SJCRH30 (cell line): Measurements from ENCODE around the gene SMARCAL1. TPM values are rescaled to one million over a fixed set of nuclear protein-coding genes. Genes with fewer than 3 reads are reported as not detected.

ENCODE experiments used
- DNase-seq, 2 experiments: peaks; one replicate each; pipeline ENCODE4 v3.0.0-alpha.2; 2015 to 2020
- H3K27ac ChIP-seq: fragments of 250-450 bp; sonication (Bioruptor Pico); 2 replicates; pipeline ENCODE4 v1.5.1; 2020; ENCODE audit warnings: mild to moderate bottlenecking, moderate library complexity
- H3K27me3 ChIP-seq: fragments of 250-450 bp; sonication (Bioruptor Pico); 2 replicates; pipeline ENCODE4 v1.5.1; 2020; ENCODE audit warnings: mild to moderate bottlenecking, moderate library complexity
- H3K36me3 ChIP-seq: fragments of 250-450 bp; sonication (Bioruptor Pico); 2 replicates; pipeline ENCODE4 v1.5.1; 2020; ENCODE audit warnings: mild to moderate bottlenecking, moderate library complexity
- H3K4me1 ChIP-seq: fragments of 250-450 bp; sonication (Bioruptor Pico); 2 replicates; pipeline ENCODE4 v1.5.1; 2020; ENCODE audit warnings: mild to moderate bottlenecking, moderate library complexity
- H3K4me3 ChIP-seq: fragments of 250-450 bp; sonication (Bioruptor Pico); 2 replicates; pipeline ENCODE4 v1.5.1; 2020; ENCODE audit warnings: mild to moderate bottlenecking, moderate library complexity
- H3K9me3 ChIP-seq: fragments of 250-450 bp; sonication (Bioruptor Pico); replicated peaks from 2 replicates; pipeline ENCODE4 v1.5.1; 2020; ENCODE audit warnings: mild to moderate bottlenecking, moderate library complexity
- total RNA-seq: library from RNA; depleted of rRNA; stranded (reverse); fragments of >200 nt; shearing (Covaris generic); gene quantifications from 2 replicates; pipeline ENCODE4 v1.2.3, GENCODE V29; 2014

SMARCAL1 gene
- total RNA-seq, 1 experiment from 2014 or later: 8.8 TPM

DNA sequence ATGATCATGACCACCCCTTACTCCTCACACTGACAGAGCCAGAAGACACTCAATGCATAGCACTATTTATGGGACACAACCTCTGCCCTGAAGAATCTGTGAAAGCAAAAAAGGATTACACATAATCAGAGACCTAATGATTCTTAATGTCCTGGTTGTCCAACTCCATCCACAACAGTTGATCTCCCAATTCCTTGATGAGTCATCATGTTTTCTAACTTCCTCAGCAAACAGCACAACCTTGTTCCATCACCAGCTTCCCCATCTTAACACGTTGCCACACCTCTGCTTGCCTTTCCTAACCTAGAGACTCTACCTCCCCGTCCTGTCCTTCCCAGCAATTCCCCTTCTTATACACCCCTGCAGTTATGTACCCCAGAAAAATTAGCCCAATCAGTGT is 26.8 kb upstream of the SMARCAL1 start:
- H3K36me3 ChIP-seq: no peaks in the 10 kb centered on the region
- H3K9me3 ChIP-seq: no peaks in the 10 kb centered on the region
- no peak for DNase-seq
- no peaks in the 10 kb centered on the region for H3K27me3 ChIP-seq
- H3K27ac ChIP-seq: no peak overlapping the region
- no peak overlapping the region for H3K4me3 ChIP-seq
- no peaks in the 10 kb centered on the region for H3K4me1 ChIP-seq

GRCh38 chr2:216387262-216387661 is 25.0 kb upstream of the SMARCAL1 start:
- Histone ChIP-seq H3K27me3 (no peaks in the 10 kb centered on the region), H3K4me3 (no peak overlapping the region), H3K4me1 (no peaks in the 10 kb centered on the region), H3K27ac (no peak overlapping the region), H3K9me3 (no peaks in the 10 kb centered on the region), H3K36me3 (no peaks in the 10 kb centered on the region)
- no peak for DNase-seq

DNA sequence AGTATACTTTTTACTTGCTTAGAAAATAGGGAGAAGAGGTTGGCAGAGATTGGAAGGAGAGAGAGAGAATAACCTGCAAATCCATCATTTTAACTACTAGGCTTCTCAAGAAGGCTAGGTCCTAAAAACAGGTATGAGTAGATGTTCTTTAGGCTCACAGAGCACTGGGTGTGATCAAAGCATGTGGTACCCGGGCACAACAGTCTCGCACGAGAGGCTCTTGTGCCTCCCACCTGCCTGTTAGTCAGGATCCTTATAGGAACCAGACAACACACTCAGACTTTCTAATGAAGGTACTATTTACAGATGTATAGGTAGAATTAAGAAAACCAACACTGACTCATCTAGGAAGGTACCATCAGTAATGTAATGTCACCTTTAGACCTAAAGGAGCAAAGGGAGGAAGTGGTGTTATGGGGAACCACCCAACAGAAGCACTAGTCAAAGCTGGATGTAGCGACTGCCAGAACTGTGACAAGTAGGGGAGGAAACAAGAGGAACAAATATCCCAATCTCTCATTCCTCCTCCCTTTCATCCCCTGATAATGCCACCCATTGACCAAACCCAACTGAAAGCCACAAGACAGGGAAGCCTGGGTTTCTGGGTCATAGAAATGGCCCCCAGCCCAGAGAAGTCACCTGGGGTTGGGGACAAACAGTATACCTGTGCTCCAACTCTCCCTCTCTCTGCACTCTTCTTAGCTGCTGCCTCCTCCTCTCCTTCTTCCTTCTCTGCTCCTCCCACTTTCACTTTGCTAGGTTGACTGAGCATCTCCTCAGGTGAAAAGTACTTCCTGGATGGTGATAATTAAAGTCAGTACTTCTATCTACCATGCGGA is 24.0 kb upstream of the SMARCAL1 start:
- no peaks in the 10 kb centered on the region for H3K9me3 ChIP-seq
- H3K4me1 ChIP-seq: no peaks in the 10 kb centered on the region
- no peak for DNase-seq
- no peaks in the 10 kb centered on the region for H3K36me3 ChIP-seq
- no peaks in the 10 kb centered on the region for H3K27me3 ChIP-seq
- no peak overlapping the region for H3K4me3 ChIP-seq
- no peak overlapping the region for H3K27ac ChIP-seq

DNA sequence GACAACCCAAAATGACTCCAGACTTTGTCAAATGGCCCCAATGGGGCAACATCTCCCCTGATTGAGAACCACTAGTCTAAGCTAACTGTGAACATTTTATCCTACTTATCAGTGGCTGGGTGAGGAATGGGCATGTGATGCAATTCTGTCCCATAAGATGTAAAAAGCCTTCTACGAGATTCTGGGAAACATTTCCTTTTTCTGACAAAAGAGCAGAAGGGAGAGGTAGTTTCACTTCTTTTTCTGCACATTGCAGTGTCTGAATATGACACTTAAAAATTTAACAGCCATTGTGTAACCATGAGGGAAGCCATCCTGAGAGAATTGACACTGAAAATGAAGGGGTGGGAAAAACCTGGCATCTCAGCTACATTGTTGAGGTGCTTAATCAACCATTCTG is 22.7 kb upstream of the SMARCAL1 start:
- DNase-seq: no peak
- Histone ChIP-seq H3K36me3 (no peaks in the 10 kb centered on the region), H3K4me1 (no peaks in the 10 kb centered on the region), H3K27me3 (no peaks in the 10 kb centered on the region), H3K4me3 (no peak overlapping the region), H3K9me3 (no peaks in the 10 kb centered on the region), H3K27ac (no peak overlapping the region)

- H3K4me1 ChIP-seq: no peaks in the 10 kb centered on the region
- no peaks in the 10 kb centered on the region for H3K36me3 ChIP-seq
- no peak overlapping the region for H3K27ac ChIP-seq
- DNase-seq: peak in 1 of 2 experiments; percentile 27
- no peaks in the 10 kb centered on the region for H3K9me3 ChIP-seq
- no peak overlapping the region for H3K4me3 ChIP-seq
- no peaks in the 10 kb centered on the region for H3K27me3 ChIP-seq
Measured at GRCh38 chr2:216391401-216391800, 20.9 kb upstream of the SMARCAL1 start.

- no peak for DNase-seq
- H3K9me3 ChIP-seq: no peaks in the 10 kb centered on the region
- no peaks in the 10 kb centered on the region for H3K36me3 ChIP-seq
- no peaks in the 10 kb centered on the region for H3K4me1 ChIP-seq
- H3K4me3 ChIP-seq: no peak overlapping the region
- no peaks in the 10 kb centered on the region for H3K27me3 ChIP-seq
- no peak overlapping the region for H3K27ac ChIP-seq
Measured at GRCh38 chr2:216392018-216392562, 20.2 kb upstream of the SMARCAL1 start.

DNA sequence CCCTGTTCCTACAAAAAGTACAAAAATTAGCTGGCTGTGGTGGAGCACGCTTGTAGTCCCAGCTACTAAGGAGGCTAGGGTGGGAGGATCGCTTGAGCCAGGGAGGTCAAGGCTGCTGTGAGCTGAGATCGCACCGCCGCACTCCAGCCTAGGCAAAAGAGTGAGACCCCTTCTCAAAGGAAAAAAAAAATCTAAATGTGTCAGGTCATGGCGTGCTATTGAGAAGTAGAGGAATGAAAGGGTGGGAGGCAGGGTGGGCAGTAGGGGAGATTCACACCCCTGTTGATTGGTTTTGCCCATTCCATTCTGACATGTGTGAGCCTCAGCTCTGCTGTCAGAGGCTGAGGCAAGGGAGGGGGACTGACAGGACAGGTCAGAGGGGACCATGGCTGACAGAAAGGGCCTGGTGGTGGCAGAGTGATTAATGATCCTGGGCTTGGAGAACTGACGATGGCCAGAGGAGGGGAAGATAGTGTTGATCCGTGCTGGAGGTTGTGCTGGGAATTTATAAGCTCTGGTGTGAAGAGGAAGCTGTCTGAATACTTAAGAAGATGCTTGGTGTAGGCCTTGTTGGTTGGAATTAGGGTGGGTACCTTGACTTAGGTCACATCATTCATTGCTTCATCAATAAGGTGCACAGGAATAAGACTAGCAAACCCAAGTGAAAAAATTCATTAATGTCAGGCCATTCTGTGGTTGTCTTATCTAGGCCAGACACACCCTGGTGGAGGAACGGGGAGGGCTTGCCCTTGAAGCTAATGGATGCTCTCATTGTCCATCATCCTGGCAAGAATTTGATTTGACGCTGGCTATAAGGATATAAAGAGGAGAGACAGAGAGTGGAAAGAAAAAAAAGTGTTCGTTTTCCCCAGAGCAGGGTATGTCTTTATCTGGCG is 19.1 kb upstream of the SMARCAL1 start:
- no peaks in the 10 kb centered on the region for H3K4me1 ChIP-seq
- H3K9me3 ChIP-seq: no peaks in the 10 kb centered on the region
- H3K27me3 ChIP-seq: no peaks in the 10 kb centered on the region
- no peak for DNase-seq
- H3K4me3 ChIP-seq: no peak overlapping the region
- no peaks in the 10 kb centered on the region for H3K36me3 ChIP-seq
- no peak overlapping the region for H3K27ac ChIP-seq

GRCh38 chr2:216394881-216395280 is 17.4 kb upstream of the SMARCAL1 start:
- Histone ChIP-seq H3K9me3 (no peaks in the 10 kb centered on the region), H3K27me3 (no peaks in the 10 kb centered on the region), H3K27ac (no peak overlapping the region), H3K4me3 (no peak overlapping the region), H3K4me1 (no peaks in the 10 kb centered on the region), H3K36me3 (no peaks in the 10 kb centered on the region)
- no peak for DNase-seq

- H3K36me3 ChIP-seq: no peaks in the 10 kb centered on the region
Measured at GRCh38 chr2:216399621-216400020, 12.7 kb upstream of the SMARCAL1 start.

DNA sequence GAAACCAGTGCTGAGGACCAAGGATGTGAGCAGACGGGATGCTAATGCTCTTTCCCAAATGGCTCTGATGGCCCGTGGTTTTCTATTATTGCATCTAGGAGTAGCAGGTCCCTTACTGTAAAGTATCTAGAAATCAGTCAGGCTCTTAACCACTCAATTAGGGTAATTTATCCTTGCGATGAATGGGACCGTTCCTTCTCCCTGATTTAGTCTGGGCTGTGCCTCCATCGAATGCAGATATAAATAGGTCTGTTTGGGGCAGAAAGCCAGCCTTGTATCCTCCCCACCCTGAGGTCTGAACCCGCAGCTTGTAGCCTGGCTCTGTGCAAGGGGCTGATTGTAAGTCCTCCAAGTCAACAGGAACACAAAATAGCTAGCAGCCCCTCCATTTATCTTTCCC is 9.5 kb upstream of the SMARCAL1 start:
- H3K36me3 ChIP-seq: no peaks in the 10 kb centered on the region
- no peak overlapping the region for H3K4me3 ChIP-seq
- no peaks in the 10 kb centered on the region for H3K9me3 ChIP-seq
- H3K4me1 ChIP-seq: no peaks in the 10 kb centered on the region
- H3K27me3 ChIP-seq: 0 out of 2 replicates have a peak, but pooled peaks cover 3% of the 10 kb centered on the region
- DNase-seq: no peak
- no peak overlapping the region for H3K27ac ChIP-seq

More at GRCh38 chr2:216399621-216400020, 12.7 kb upstream of the SMARCAL1 start:
- Histone ChIP-seq H3K9me3 (no peaks in the 10 kb centered on the region), H3K4me1 (no peaks in the 10 kb centered on the region), H3K27ac (no peak overlapping the region), H3K27me3 (0 out of 2 replicates have a peak, but pooled peaks cover 3% of the 10 kb centered on the region), H3K4me3 (no peak overlapping the region)
- no peak for DNase-seq

GRCh38 chr2:216404010-216404618 is 8.2 kb upstream of the SMARCAL1 start:
- Histone ChIP-seq H3K4me1 (no peaks in the 10 kb centered on the region), H3K27ac (no peak overlapping the region), H3K4me3 (no peak overlapping the region), H3K27me3 (0 out of 2 replicates have a peak, but pooled peaks cover 3% of the 10 kb centered on the region), H3K9me3 (no peaks in the 10 kb centered on the region), H3K36me3 (no peaks in the 10 kb centered on the region)
- peak; percentile 10 to 57 for DNase-seq

DNA sequence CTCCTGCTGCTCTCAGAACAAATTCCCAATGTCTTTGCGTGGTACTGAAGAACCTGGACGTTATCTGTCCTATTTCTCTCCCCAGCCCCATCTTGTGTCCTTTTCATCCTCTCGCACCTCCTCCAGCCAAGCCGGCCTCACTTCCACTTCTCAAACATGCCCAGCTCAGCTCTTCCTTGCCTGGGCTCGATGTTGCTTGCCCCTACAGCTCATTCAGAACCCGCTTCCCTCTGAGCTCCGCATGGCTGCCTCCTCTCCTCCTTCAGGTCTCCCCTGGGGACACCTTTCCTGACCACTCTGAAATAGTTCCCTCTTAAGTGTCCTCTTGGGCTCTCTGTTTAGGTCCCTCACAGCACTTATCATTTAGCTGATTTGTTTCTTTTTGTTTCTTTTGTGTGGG is 6.7 kb upstream of the SMARCAL1 start:
- Histone ChIP-seq H3K4me1 (no peaks in the 10 kb centered on the region), H3K36me3 (no peaks in the 10 kb centered on the region), H3K4me3 (no peak overlapping the region), H3K9me3 (no peaks in the 10 kb centered on the region), H3K27me3 (0 out of 2 replicates have a peak, but pooled peaks cover 3% of the 10 kb centered on the region), H3K27ac (no peak overlapping the region)
- DNase-seq: no peak

DNA sequence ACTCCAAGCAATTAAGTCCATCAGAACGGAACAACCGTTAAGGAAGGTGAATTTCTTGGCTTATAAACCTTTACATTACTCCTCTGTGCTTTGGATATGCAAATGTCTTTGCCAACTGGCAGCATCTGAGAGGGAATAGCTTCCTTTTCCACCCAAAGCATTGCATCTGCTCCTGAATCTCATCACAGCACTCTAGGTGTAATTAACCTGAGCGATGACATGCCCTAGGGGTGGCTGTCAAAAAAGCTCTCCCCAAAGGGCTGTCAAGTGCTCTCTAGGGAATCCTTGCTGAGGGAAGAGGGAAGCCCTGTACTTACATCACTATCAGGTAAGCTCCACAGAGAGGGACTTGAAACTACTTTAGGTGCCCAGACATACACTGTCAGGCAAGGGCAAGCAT is 5.5 kb upstream of the SMARCAL1 start:
- Histone ChIP-seq H3K9me3 (no peaks in the 10 kb centered on the region), H3K27me3 (no peaks in the 10 kb centered on the region), H3K36me3 (no peaks in the 10 kb centered on the region), H3K4me1 (no peaks in the 10 kb centered on the region), H3K4me3 (no peak overlapping the region), H3K27ac (no peak overlapping the region)
- no peak for DNase-seq

DNA sequence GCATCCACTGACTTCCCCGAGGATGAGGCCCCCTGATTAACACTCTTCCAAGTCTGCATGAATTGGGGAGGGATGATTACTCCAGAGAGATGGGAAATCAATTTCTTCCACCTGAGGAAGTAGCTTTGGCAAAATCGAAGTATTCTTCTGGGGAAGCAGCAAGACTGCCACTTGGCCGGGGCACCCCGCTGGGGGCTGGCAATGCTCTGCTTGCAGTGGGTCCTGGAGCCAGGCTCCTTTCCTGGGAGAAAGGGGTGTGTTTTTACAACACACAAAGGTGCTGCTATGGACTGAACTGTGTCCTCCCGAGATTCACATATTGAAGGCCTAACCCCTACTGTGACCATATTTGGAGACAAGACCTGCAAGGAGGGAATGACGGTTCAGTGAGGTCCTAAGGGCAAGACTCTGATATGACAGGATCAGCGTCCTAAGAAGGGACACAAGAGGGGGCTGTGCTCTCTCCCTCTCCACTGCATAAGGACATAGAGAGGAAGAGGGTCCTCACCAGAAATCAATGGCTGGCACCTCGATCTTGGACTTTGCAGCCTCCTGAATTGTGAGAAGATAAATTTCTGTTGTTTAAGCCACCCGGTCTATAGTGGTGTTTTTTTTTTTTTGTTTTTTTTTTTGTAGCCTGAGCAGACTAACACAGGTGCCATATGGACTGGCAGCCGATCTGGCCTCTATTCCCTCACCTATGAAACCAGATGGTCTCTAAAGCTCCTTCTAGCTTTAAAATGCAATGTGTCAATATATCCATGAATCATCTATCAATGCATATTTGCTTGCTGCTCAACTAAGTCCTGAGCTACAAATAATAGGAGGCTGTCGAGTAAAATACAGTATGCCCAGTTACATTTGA is 3.6 kb upstream of the SMARCAL1 start:
- no peak for DNase-seq

More for the DNA sequence above, 3.6 kb upstream of the SMARCAL1 start:
- H3K36me3 ChIP-seq: no peaks in the 10 kb centered on the region
- no peak overlapping the region for H3K27ac ChIP-seq
- H3K9me3 ChIP-seq: no peaks in the 10 kb centered on the region
- H3K27me3 ChIP-seq: no peaks in the 10 kb centered on the region
- H3K4me3 ChIP-seq: no peak overlapping the region
- no peaks in the 10 kb centered on the region for H3K4me1 ChIP-seq
